HEK293T (cell line): ENCODE measurements around the gene TMEM165.

ENCODE experiments used
- CTCF ChIA-PET: fragments of 350-600 bp; formaldehyde crosslinking; extraction: SDS; loops from one replicate; lab custom pipeline; 2021; ENCODE audit warnings: antibody characterized with exemption, inconsistent platforms; lab: Yijun Ruan, JAX
- POLR2A ChIA-PET: fragments of 350-600 bp; formaldehyde crosslinking; extraction: SDS; loops from one replicate; lab custom pipeline; 2020; ENCODE audit warnings: antibody characterized with exemption, inconsistent platforms; lab: Yijun Ruan, JAX
- DNase-seq: peaks from one replicate; pipeline ENCODE4 v3.0.0; 2012; ENCODE audit warnings: mixed read lengths; ENCODE audit errors: extremely low spot score
- ARNT ChIP-seq: fragments of 450-650 bp; IDR thresholded peaks from 2 replicates; pipeline ENCODE4 v1.6.1; 2017; ENCODE audit warnings: mild to moderate bottlenecking
- BHLHE40 ChIP-seq: fragments of 450-650 bp; IDR thresholded peaks from 2 replicates; pipeline ENCODE4 v1.6.1; 2016; ENCODE audit warnings: mild to moderate bottlenecking, moderate library complexity, borderline replicate concordance
- CTBP1 ChIP-seq: fragments of 450-650 bp; IDR thresholded peaks from 2 replicates; pipeline ENCODE4 v1.6.1; 2016; ENCODE audit warnings: borderline replicate concordance
- ELF4 ChIP-seq: fragments of 450-650 bp; IDR thresholded peaks from 2 replicates; pipeline ENCODE4 v1.6.1; 2017; ENCODE audit warnings: antibody characterized with exemption
- FOXA1 ChIP-seq: fragments of 450-650 bp; IDR thresholded peaks from 2 replicates; pipeline ENCODE4 v1.6.1; 2016; ENCODE audit warnings: mild to moderate bottlenecking
- FOXK2 ChIP-seq: fragments of 450-650 bp; IDR thresholded peaks from 2 replicates; pipeline ENCODE4 v1.6.1; 2016; ENCODE audit warnings: mild to moderate bottlenecking
- FOXM1 ChIP-seq: fragments of 450-650 bp; IDR thresholded peaks from 2 replicates; pipeline ENCODE4 v1.6.1; 2017; ENCODE audit warnings: mild to moderate bottlenecking, borderline replicate concordance
- HDGF ChIP-seq: fragments of 450-650 bp; IDR thresholded peaks from 2 replicates; pipeline ENCODE4 v1.6.1; 2017; ENCODE audit warnings: antibody characterized with exemption, borderline replicate concordance
- L3MBTL2 ChIP-seq: fragments of 450-650 bp; conservative IDR thresholded peaks from 2 replicates; pipeline ENCODE4 v1.6.1; 2016; ENCODE audit warnings: mild to moderate bottlenecking
- LEF1 ChIP-seq: fragments of 450-650 bp; IDR thresholded peaks from 2 replicates; pipeline ENCODE4 v1.6.1; 2017; ENCODE audit warnings: mild to moderate bottlenecking, borderline replicate concordance
- NFRKB ChIP-seq: fragments of 450-650 bp; IDR thresholded peaks from 2 replicates; pipeline ENCODE4 v1.6.1; 2016; ENCODE audit warnings: mild to moderate bottlenecking, moderate library complexity
- PKNOX1 ChIP-seq: fragments of 450-650 bp; IDR thresholded peaks from 2 replicates; pipeline ENCODE4 v1.6.1; 2016
- SP1 ChIP-seq: fragments of 450-650 bp; IDR thresholded peaks from 2 replicates; pipeline ENCODE4 v1.6.1; 2017
- SUZ12 ChIP-seq: fragments of 450-650 bp; IDR thresholded peaks from 2 replicates; pipeline ENCODE4 v1.6.1; 2016; ENCODE audit warnings: mild to moderate bottlenecking
- TARDBP ChIP-seq: fragments of 450-650 bp; IDR thresholded peaks from 2 replicates; pipeline ENCODE4 v1.6.1; 2016
- ZNF384 ChIP-seq: fragments of 450-650 bp; IDR thresholded peaks from 2 replicates; pipeline ENCODE4 v1.6.1; 2016

Gene TMEM165

GRCh38 chr4:55458611-55459010 is 62.9 kb downstream of the TMEM165 start:
- ChIA-PET CTCF (no interaction called here), POLR2A (no interaction called here)
- no peak for DNase-seq
- TF ChIP-seq SUZ12 (no peak), ZNF384 (no peak), SP1 (no peak), FOXM1 (no peak), FOXA1 (no peak), LEF1 (no peak), BHLHE40 (no peak), PKNOX1 (no peak), L3MBTL2 (no peak), TARDBP (no peak), FOXK2 (no peak), ELF4 (no peak), NFRKB (no peak), HDGF (no peak), CTBP1 (no peak), ARNT (no peak)

DNA sequence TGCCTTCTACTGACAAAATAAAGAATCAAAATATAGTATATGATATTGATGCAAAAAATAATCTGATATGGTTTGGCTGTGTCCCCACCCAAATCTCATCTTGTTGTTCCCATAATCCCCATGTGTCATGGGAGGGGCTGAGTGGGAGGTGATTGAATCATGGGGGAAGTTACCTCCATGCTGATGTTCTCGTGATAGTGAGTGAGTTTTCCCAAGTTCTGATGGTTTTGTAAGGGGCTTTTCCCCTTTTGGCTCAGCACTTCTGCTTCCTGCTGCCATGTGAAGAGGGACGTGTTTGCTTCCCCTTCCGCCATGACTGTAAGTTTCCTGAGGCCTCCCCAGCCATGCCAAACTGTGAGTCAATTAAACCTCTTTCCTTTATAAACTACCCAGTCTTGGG is 70.2 kb downstream of the TMEM165 start:
- TF ChIP-seq ELF4 (no peak), CTBP1 (no peak), L3MBTL2 (no peak), HDGF (no peak), NFRKB (no peak), ARNT (no peak), TARDBP (no peak), FOXA1 (no peak), FOXK2 (no peak)
- CTCF ChIA-PET, result no interaction called here
- no peak for DNase-seq
- POLR2A ChIA-PET, result no interaction called here

DNA sequence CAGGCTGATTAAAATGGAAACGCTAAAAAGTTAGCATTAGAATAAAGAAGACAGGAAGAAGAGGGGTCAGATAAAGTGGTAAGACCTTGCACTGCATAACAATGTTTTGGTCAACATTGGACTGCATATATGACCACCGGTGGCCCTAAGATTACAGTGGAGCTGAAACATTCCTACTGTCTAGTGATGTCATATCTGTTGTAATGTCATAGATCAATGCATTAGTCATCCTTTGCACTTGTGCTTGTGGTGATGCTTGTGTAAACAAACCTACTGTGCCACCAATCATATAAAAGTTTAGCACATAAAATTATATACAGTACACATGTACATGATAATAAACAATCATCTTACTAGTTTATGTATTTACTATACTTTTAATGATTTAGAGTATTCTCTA is 73.0 kb downstream of the TMEM165 start:
- ChIA-PET CTCF (no interaction called here), POLR2A (no interaction called here)
- TF ChIP-seq TARDBP (no peak), SUZ12 (no peak), ZNF384 (no peak), FOXK2 (no peak), PKNOX1 (no peak), FOXM1 (no peak), FOXA1 (no peak), ARNT (no peak), NFRKB (no peak), SP1 (no peak), HDGF (no peak), ELF4 (no peak), L3MBTL2 (no peak), BHLHE40 (no peak), CTBP1 (no peak), LEF1 (no peak)
- DNase-seq, result no peak

DNA sequence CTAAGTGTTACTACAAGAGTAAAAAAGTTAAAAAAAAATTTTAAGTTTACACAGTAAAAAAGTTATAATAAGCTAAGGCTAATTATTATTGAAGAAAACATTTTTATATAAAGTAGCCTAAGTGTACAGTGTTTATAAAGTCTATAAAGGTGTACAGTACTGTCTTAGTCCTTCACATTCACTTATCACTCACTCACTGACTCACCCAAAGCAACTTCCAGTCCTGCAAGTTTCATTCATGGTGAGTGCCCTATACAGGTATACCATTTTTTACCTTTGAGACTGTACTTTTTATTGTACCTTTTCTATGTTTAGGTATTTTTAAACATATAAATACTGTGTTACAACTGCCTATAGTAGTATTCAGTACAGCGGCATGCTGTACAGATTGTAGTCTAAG is 74.2 kb downstream of the TMEM165 start:
- no peak for TF ChIP-seq NFRKB
- ChIA-PET POLR2A (no interaction called here), CTCF (no interaction called here)
- no peak for DNase-seq
